Neuronal stem cell (in vitro differentiated cells): ENCODE measurements around the gene TPPP3.
"Not testable (repeated sequence)": the region's sequence is repeated elsewhere in the genome, so short reads cannot be mapped to it uniquely, and the experiment has no call there.

Experiments
- DNase-seq: peaks from one replicate; pipeline ENCODE4 v3.0.0-alpha.2; 2013; ENCODE audit warnings: low spot score
- H2AFZ ChIP-seq: one replicate; pipeline ENCODE4 v1.6.1; 2013; ENCODE audit warnings: mild to moderate bottlenecking, low read length, inconsistent platforms
- H2AK5ac ChIP-seq: 2 replicates; pipeline ENCODE4 v1.6.1; 2013; ENCODE audit warnings: low read depth, mild to moderate bottlenecking, inconsistent platforms, low read length, moderate library complexity, mixed read lengths
- H2BK120ac ChIP-seq: 2 replicates; pipeline ENCODE4 v1.6.1; 2013; ENCODE audit warnings: low read depth, mild to moderate bottlenecking, inconsistent platforms, low read length, moderate library complexity, mixed read lengths
- H2BK12ac ChIP-seq: one replicate; pipeline ENCODE4 v1.6.1; 2013; ENCODE audit warnings: low read length, inconsistent platforms
- H2BK15ac ChIP-seq: 2 replicates; pipeline ENCODE4 v1.6.1; 2013; ENCODE audit warnings: mild to moderate bottlenecking, low read length, inconsistent platforms, mixed read lengths
- H2BK5ac ChIP-seq: one replicate; pipeline ENCODE4 v1.6.1; 2013; ENCODE audit warnings: inconsistent platforms, mild to moderate bottlenecking, low read length, moderate library complexity
- H3K14ac ChIP-seq: one replicate; pipeline ENCODE4 v1.6.1; 2013; ENCODE audit warnings: low read length, inconsistent platforms
- H3K18ac ChIP-seq: 2 replicates; pipeline ENCODE4 v1.6.1; 2013; ENCODE audit warnings: low read length, inconsistent platforms
- H3K23ac ChIP-seq: 2 replicates; pipeline ENCODE4 v1.6.1; 2013; ENCODE audit warnings: low read depth, mild to moderate bottlenecking, mixed read lengths, low read length, inconsistent platforms; ENCODE audit not compliant: poor library complexity
- H3K27ac ChIP-seq: replicated peaks from 3 replicates; pipeline ENCODE4 v1.5.1; 2013; ENCODE audit warnings: low read length, inconsistent platforms
- H3K27me3 ChIP-seq, 3 experiments: 2 replicates each; pipeline ENCODE4 v1.6.1; 2013; ENCODE audit warnings: low read length in 3 of 3, mild to moderate bottlenecking in 2 of 3, inconsistent platforms in 1 of 3, low read depth in 1 of 3, mixed read lengths in 1 of 3, moderate library complexity in 1 of 3; ENCODE audit not compliant: control insufficient read depth in 3 of 3, insufficient read depth in 3 of 3
- H3K36me3 ChIP-seq, 2 donors: replicated peaks in 1 of 2; 2 replicates each; pipeline ENCODE4 v1.6.1; 2013; ENCODE audit warnings: low read length in 2 of 2; ENCODE audit not compliant: control insufficient read depth in 2 of 2, insufficient read depth in 2 of 2
- H3K4ac ChIP-seq: 2 replicates; pipeline ENCODE4 v1.6.1; 2013; ENCODE audit warnings: inconsistent platforms, mild to moderate bottlenecking, low read length, moderate library complexity
- H3K4me1 ChIP-seq, 2 donors: 1 replicate in 1 of 2; 2 replicates in 1 of 2; pipeline ENCODE4 v1.6.1; 2013; ENCODE audit warnings: low read length in 2 of 2, low read depth in 1 of 2; ENCODE audit not compliant: control insufficient read depth in 2 of 2, insufficient read depth in 1 of 2
- H3K4me2 ChIP-seq: one replicate; pipeline ENCODE4 v1.6.1; 2013; ENCODE audit warnings: mild to moderate bottlenecking, low read length, inconsistent platforms; ENCODE audit not compliant: insufficient read depth, poor library complexity, severe bottlenecking
- H3K4me3 ChIP-seq, 2 donors: 2 replicates each; pipeline ENCODE4 v1.5.1; 2013; ENCODE audit warnings: low read length in 2 of 2, mild to moderate bottlenecking in 2 of 2, inconsistent platforms in 1 of 2, moderate library complexity in 1 of 2
- H3K79me1 ChIP-seq: one replicate; pipeline ENCODE4 v1.6.1; 2013; ENCODE audit warnings: low read depth, mild to moderate bottlenecking, inconsistent platforms, low read length, moderate library complexity
- H3K9ac ChIP-seq: one replicate; pipeline ENCODE4 v1.6.1; 2013; ENCODE audit warnings: mild to moderate bottlenecking, low read depth, low read length, inconsistent platforms; ENCODE audit not compliant: poor library complexity
- H3K9me3 ChIP-seq, 2 donors: replicated peaks in 1 of 2; 2 replicates each; pipeline versions ENCODE3 to v1.6.1; 2013; ENCODE audit warnings: low read length in 2 of 2, mild to moderate bottlenecking in 2 of 2, inconsistent platforms in 1 of 2, low read depth in 1 of 2, mixed read lengths in 1 of 2, moderate library complexity in 1 of 2; ENCODE audit not compliant: control insufficient read depth in 2 of 2, insufficient read depth in 1 of 2
- H4K8ac ChIP-seq: one replicate; pipeline ENCODE4 v1.6.1; 2013; ENCODE audit warnings: low read depth, mild to moderate bottlenecking, inconsistent platforms, low read length, moderate library complexity
- H4K91ac ChIP-seq: one replicate; pipeline ENCODE4 v1.6.1; 2013; ENCODE audit warnings: low read length, low read depth, mild to moderate bottlenecking, inconsistent platforms; ENCODE audit not compliant: poor library complexity
- WGBS, 2 donors: extraction: QIAGEN DNeasy Blood & Tissue Kit; methylation state at CpG; one replicate each; pipeline ENCODE4 v1.1.7; 2013; ENCODE audit warnings: missing lambda C conversion rate in 2 of 2, mixed read lengths in 1 of 2; ENCODE audit not compliant: insufficient read length in 2 of 2, insufficient replicate concordance in 1 of 2; ENCODE audit errors: extremely low coverage in 2 of 2; 5-methylcytosine and 5-hydroxymethylcytosine counted together

Gene TPPP3

DNA sequence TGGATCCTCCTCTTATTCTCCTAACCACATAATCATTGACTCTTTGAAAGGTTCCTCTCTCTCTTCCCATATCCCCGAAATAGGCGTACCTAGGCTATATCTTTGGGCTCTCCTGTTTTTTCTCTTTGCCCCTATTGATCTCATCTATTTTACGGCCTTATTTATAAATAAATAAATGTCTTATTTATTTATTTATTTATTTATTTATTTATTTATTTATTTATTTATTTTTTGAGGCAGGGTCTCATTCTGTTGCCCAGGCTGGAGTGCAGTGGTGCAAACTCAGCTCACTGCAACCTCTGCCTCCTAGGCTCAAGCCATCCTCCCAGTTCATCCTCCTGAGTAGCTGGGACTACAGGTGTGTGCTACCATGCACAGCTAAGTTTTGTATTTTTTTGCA, 40.8 kb downstream of the TPPP3 start:
- not testable (repeated sequence) for H2BK120ac ChIP-seq, H2BK15ac ChIP-seq, DNase-seq, H2BK5ac ChIP-seq, H2BK12ac ChIP-seq, H3K4me2 ChIP-seq, H4K91ac ChIP-seq, H3K9me3 ChIP-seq, H3K4me3 ChIP-seq, H3K79me1 ChIP-seq, H3K36me3 ChIP-seq, H3K18ac ChIP-seq, H2AK5ac ChIP-seq, H4K8ac ChIP-seq, H3K9ac ChIP-seq, H3K4ac ChIP-seq, H3K27ac ChIP-seq, H2AFZ ChIP-seq, H3K4me1 ChIP-seq, H3K23ac ChIP-seq, H3K14ac ChIP-seq
- no CpG with 5 or more reads among the region's 3 CpGs for WGBS, 2 donors
- H3K27me3 ChIP-seq = peaks cover 0 to 38% (median 0%) of the 10 kb centered on the region in 3 experiments

GRCh38 chr16:67350324-67350723, 43.0 kb downstream of the TPPP3 start:
- Histone ChIP-seq H2BK5ac (no peak overlapping the region), H3K14ac (no peak overlapping the region), H3K18ac (no peak overlapping the region), H3K36me3 (no peaks in the 10 kb centered on the region), H3K79me1 (no peaks in the 10 kb centered on the region), H2BK12ac (no peak overlapping the region), H4K8ac (no peak overlapping the region), H2BK120ac (no peak overlapping the region), H3K9me3 (no peaks in the 10 kb centered on the region), H2AK5ac (no peak overlapping the region), H4K91ac (no peak overlapping the region), H2AFZ (no peak overlapping the region), H2BK15ac (no peak overlapping the region), H3K4me1 (no peaks in the 10 kb centered on the region), H3K23ac (no peak overlapping the region), H3K27ac (no peak overlapping the region), H3K4me2 (no peak overlapping the region), H3K9ac (no peak overlapping the region), H3K4ac (no peak overlapping the region), H3K4me3 (no peak overlapping the region), H3K27me3 (peaks cover 0 to 37% (median 0%) of the 10 kb centered on the region in 3 experiments)
- WGBS, 2 donors = no CpG with 5 or more reads among the region's 1 CpG
- DNase-seq = no peak

- no peak overlapping the region for H3K4me3 ChIP-seq
- H2BK120ac ChIP-seq = no peak overlapping the region
- no peaks in the 10 kb centered on the region for H3K36me3 ChIP-seq
- no peak overlapping the region for H2AFZ ChIP-seq
- H4K8ac ChIP-seq = no peak overlapping the region
- no peak overlapping the region for H4K91ac ChIP-seq
- no peak overlapping the region for H3K23ac ChIP-seq
- no peak overlapping the region for H2AK5ac ChIP-seq
- H3K4ac ChIP-seq = no peak overlapping the region
- H3K27me3 ChIP-seq = peaks cover 0 to 38% (median 0%) of the 10 kb centered on the region in 3 experiments
- no peak overlapping the region for H3K14ac ChIP-seq
- DNase-seq = no peak
- no peak overlapping the region for H3K18ac ChIP-seq
- no peak overlapping the region for H3K4me2 ChIP-seq
- no peak overlapping the region for H2BK15ac ChIP-seq
- H2BK12ac ChIP-seq = no peak overlapping the region
- no peak overlapping the region for H3K9ac ChIP-seq
- H3K27ac ChIP-seq = no peak overlapping the region
- no peaks in the 10 kb centered on the region for H3K9me3 ChIP-seq
- no peak overlapping the region for H2BK5ac ChIP-seq
- H3K79me1 ChIP-seq = no peaks in the 10 kb centered on the region
- H3K4me1 ChIP-seq = no peaks in the 10 kb centered on the region
Measured at GRCh38 chr16:67349172-67349571, 44.1 kb downstream of the TPPP3 start.

- Histone ChIP-seq H3K14ac (no peak overlapping the region), H3K23ac (no peak overlapping the region), H3K36me3 (no peaks in the 10 kb centered on the region), H2AK5ac (no peak overlapping the region), H3K27ac (no peak overlapping the region), H2BK12ac (no peak overlapping the region), H4K91ac (no peak overlapping the region), H3K4ac (no peak overlapping the region), H3K4me3 (no peak overlapping the region), H2BK15ac (no peak overlapping the region), H4K8ac (no peak overlapping the region), H2BK5ac (no peak overlapping the region), H3K9me3 (no peaks in the 10 kb centered on the region), H3K4me1 (no peaks in the 10 kb centered on the region), H2AFZ (no peak overlapping the region), H3K27me3 (peaks cover 0 to 30% (median 0%) of the 10 kb centered on the region in 3 experiments), H2BK120ac (no peak overlapping the region), H3K79me1 (no peaks in the 10 kb centered on the region), H3K9ac (no peak overlapping the region), H3K18ac (no peak overlapping the region), H3K4me2 (no peak overlapping the region)
- no peak for DNase-seq
- no CpG with 5 or more reads among the region's 3 CpGs for WGBS, 2 donors
Measured at GRCh38 chr16:67346341-67346740, 47.0 kb downstream of the TPPP3 start.
